HG03139 (cell line): Measurements from ENCODE around the gene ZNF304.

Source experiments
- ATAC-seq: cut with Tn5 transposase; IDR thresholded peaks from one replicate; pipeline ENCODE4 v1.9.1; 2021; ENCODE audit not compliant: unreplicated experiment

Gene ZNF304

GRCh38 chr19:57350877-57351805 is at the start of gene ZNF304:
Gene ZNF304, plus strand, starts transcription at chr19:57351271. Its CDS starts 394 bp downstream, at chr19:57351665.
- ATAC-seq = peak; percentile 96

DNA sequence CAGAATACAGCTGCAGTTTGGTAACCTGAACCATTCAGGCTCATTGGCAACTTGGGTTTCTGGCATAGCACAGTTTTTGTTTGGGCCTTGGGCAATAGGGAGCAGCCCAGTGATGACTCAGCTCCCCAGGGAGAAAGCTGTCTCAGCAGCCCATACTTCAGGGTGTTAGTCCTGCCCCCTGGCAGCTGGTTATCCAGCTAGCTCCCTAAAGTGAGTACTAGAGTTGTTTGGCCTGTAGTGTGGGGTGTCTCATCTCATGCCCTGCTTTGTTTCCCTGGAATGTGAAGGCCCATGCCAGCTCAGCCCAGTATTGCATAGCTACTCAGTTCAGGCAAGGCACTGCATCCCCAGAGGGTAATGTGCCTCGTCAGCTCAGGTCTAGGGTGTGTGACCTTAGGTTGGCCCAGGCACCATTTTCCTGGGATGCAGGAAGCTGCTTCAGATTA is 49.0 kb upstream of the ZNF304 start:
- no peak for ATAC-seq

- no peak for ATAC-seq
Observed at GRCh38 chr19:57302727-57303401, 48.2 kb upstream of the ZNF304 start.

GRCh38 chr19:57305056-57305455 is 46.0 kb upstream of the ZNF304 start:
- no peak for ATAC-seq

DNA sequence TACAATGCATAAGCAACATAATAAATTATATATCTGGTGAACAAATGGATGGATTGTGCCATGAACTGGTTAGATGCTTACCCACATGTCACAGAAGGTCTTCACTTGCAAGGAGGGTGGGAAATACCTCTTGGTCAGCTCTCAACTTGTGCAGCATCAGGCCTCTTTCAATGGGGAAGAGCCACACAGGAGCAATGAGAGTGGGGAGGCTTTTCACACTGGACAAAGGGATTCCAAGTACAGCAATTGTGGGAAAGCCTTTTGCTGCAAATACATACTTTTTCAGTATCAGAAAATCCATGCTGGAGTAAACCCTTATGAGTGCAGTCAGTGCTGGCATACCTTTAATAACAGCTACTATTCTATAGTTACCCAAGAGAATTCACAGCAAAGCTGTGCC is 42.6 kb upstream of the ZNF304 start:
- ATAC-seq = no peak

- ATAC-seq = no peak
Observed at GRCh38 chr19:57310792-57311191, 40.3 kb upstream of the ZNF304 start.

- no peak for ATAC-seq
Observed at GRCh38 chr19:57314146-57314545, 36.9 kb upstream of the ZNF304 start.

- ATAC-seq = no peak
Observed at GRCh38 chr19:57317503-57317902, 33.6 kb upstream of the ZNF304 start.

- no peak for ATAC-seq
Observed at GRCh38 chr19:57319869-57320179, 31.2 kb upstream of the ZNF304 start.

GRCh38 chr19:57320180-57321084 is 30.6 kb upstream of the ZNF304 start, which contains the start of gene ZNF543:
Gene ZNF543, plus strand, starts transcription at chr19:57320472. Its CDS starts 382 bp downstream, at chr19:57320854.
- ATAC-seq = peak; percentile 96

DNA sequence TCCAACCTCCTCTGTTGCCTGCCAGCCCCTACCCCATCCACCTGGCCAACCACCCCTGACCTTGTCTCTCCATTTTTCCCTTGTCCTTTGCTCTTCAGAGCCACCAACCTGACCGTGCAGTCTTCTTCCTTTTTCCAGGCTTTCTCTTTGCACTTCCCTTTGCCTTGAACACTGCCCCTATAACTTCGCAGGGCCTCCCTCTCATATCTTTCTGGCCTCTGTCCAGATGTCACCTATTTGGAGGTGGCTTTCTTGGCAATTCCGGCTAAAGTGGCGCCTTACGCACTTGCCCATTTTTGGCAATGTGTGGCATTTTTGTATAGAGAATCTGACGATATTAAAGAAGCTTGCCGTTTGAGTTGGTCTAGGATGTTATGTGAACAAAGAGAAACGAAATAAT is 30.0 kb upstream of the ZNF304 start:
- no peak for ATAC-seq

DNA sequence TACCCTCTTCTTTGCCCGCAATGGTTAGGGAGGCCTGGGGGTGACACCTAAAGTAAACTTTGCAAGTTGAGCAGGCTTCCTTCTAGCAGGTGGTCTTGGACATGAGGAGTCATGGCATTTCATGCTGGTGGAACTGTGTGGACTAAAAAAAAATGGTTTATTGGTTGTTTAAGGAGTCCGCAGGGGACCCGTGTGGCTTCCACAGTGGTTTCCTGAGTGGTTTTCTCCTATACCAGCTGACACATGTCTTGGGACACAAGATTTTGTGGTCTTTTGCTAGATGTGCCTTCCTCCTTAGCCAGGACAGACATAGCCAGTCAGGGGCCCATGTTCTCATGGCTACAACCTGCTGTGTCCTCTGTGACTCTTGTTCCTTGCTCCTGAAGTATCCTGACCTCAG is 29.3 kb upstream of the ZNF304 start:
- no peak for ATAC-seq

DNA sequence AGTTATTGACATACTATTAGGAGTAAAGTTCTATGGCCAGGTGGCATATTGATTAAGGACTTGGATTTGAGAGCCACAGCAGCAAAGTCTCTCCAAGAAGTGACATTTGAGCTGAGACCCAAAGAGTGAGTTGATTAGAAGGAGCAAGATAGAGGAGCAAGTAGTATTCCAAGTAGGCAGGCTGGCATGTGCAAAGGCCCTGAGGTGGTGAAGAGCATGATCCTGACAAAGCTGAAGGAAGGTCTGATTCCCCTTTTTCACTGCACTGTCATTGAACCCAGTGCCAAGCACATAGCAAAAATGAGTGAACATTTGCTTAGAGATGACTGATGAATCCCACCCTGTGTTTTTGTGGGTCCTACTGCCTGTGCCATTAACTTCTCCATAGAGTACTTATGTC is 26.1 kb upstream of the ZNF304 start:
- ATAC-seq = no peak

DNA sequence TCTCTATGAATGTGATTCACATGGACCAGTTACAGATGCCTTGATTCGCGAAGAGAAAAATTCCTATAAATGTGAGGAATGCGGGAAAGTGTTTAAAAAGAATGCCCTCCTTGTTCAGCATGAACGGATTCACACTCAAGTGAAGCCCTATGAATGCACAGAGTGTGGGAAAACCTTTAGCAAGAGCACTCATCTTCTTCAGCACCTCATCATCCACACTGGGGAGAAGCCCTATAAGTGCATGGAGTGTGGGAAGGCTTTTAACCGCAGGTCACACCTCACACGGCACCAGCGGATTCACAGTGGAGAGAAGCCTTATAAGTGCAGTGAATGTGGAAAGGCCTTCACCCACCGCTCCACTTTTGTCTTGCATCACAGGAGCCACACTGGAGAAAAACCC is 23.1 kb upstream of the ZNF304 start:
- no peak for ATAC-seq

- ATAC-seq = no peak
Observed at GRCh38 chr19:57334191-57334590, 16.9 kb upstream of the ZNF304 start.

DNA sequence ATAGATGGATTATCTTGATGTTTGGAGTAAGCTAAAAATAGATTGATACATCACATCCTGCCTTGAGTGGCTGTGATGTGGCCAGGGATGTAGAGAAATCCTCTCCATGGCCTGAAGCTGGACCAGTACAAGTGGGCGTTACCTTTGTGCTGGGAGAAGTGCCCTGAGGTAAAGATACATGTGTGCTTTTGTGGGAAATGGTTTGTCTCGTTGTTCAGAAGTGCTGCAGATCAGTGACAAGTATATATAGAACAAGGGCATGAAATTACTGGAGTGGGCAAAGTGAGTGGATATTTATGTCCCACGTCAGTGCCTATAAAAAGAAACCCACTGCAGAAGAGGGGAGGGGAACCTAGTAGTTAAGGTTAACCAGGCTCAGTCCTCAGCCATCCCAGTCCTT is 12.2 kb upstream of the ZNF304 start:
- ATAC-seq = no peak

- no peak for ATAC-seq
Observed at GRCh38 chr19:57342582-57342981, 8.5 kb upstream of the ZNF304 start.

- ATAC-seq = no peak
Observed at GRCh38 chr19:57348136-57348535, 2.9 kb upstream of the ZNF304 start.

DNA sequence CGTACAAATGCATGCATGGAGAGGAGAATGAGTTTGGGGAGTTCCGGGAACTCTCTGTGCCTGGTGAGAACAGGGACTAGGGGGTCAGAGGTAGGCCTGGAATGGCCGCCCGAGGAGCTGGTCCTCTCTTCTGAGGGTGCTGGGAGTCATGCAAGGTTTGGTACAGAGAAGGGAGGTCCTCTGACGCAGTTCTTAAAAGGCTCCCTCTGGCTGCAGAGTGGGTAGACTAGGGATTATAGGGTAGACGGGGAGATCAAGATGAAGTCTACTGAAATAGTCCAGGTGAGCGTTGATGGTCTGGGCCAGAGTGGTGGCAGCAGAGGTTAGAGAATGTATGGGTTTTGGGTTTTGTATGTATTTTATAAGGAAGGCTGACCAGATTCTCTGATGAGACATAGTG is 796 bp downstream of the ZNF304 start:
- no peak for ATAC-seq

- no peak for ATAC-seq
Observed at GRCh38 chr19:57355916-57356315, 4.8 kb downstream of the ZNF304 start.

DNA sequence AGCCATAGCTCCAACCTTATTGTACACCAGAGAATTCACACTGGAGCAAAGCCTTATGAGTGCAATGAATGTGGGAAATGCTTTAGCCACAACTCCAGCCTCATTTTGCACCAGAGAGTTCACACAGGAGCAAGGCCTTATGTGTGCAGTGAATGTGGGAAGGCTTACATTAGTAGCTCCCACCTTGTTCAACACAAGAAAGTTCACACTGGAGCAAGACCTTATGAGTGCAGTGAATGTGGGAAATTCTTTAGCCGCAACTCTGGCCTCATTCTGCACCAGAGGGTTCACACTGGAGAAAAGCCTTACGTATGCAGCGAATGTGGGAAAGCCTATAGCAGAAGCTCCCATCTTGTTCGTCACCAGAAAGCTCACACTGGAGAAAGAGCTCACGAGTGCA is 6.3 kb downstream of the ZNF304 start:
- no peak for ATAC-seq
